ENCODE data around the gene ZNF488.

Gene ZNF488

DNA sequence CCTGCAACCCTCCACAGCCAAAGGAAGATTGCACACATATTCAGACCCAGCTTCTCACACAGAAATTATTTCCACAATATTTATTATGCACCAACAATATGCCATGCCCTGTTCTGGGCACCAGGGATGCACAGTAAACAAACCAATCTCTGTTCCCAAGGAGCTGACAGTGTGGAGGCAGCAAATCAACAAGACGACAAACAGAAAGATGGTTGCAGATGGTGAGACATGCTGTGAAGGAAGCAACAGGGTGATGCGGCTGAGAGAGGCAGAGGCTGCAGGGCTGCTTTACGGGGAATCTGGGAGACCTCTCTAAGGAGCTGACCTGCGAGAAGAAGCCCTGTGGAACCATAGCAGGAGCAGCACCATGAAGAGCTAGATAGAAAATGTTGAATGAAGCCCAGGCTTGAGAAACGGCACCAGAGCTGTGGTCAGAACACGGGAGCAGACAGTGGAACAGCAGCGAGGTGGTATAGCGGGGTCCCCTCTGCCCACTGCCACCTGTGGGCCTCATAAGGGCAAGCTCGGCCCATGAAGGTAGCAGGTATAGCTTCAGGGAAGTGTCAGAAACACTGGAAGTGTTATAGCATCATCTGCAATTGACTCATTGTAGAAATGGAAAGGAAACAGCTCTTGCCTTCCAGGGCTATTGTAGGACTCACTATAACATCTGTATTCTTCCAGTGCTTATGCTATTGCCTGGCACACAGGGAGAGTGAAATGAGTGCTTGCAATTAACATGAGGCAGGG, 18.5 kb downstream of the ZNF488 start:
- peak; percentile 3 for DNase-seq

DNA sequence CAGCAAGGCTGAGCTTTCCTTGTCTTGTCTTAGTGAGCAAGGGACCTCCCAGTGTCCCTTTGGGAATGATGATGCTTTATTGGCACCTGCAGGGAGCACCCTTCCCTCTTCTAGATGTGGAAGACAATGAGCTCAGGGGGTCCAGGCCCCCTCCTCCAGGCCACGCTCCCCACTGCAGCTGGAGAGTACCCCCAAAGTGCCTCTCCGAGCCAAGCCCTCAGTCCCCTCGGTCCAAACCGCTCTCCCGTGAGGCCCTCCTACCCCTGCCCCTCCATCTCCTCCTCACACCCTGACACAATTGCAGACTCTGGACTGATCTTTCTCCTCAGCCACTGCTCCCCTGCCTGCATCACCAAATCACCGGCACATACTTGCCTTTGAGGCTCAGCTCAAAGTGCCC, 19.2 kb downstream of the ZNF488 start:
- no peak for DNase-seq

DNA sequence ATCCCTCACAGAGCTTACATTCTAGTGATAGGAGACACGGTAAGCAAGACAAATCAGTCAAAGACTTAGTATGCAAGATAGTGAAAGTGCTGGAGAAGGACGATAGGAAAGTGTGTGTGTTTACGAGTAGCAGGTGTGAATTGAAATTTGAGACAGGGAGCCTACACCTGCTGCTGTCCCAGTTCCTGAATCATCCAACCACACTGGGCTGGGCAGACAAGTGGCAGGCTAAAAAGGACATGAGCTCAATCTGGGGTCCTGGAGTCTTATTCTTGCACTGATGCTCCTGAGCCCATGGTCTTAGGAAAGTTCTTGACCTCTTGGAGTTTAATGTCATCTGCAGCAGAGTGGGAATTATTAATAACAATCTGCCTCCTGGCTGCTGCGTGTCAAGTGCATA, 19.7 kb downstream of the ZNF488 start:
- peak; percentile 86 for DNase-seq

DNA sequence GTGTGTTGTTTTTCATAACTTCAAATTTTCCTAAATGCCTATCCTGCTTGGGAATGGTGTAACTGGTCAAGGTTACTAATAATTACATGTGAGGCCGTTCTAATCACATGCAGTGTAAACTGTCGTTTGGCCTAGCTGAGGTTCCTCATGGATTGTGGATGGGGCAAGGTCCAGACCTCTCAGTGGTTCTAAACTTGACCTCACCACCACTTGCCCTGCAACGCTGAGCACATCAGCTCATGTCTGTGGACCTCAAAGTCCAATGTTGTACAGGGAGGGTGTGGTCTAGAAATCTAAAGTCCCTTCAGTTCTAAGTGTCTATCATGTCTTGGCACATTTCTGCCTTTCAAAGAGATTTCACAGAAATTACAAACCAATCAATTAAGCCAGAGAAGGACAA, 20.3 kb downstream of the ZNF488 start:
- DNase-seq, result no peak

DNA sequence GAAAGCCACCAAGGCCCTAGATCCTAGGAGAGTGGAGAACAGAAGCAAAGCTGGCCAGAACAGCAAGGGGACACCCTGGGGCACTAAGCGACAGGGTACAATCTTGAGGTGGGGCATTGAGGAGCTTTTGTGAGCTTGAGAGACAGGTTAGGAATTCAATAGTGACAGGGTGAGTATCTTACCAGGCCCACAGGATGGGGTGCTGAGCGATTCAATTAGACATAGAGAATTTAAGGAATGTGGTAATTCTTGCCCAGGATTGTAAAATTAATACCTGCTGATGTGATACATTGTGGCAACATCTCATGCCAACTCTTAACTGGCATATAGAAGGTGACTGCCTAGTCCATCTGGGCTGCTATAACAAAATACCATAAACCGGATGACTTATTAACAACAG, 21.9 kb downstream of the ZNF488 start:
- no peak for DNase-seq

DNA sequence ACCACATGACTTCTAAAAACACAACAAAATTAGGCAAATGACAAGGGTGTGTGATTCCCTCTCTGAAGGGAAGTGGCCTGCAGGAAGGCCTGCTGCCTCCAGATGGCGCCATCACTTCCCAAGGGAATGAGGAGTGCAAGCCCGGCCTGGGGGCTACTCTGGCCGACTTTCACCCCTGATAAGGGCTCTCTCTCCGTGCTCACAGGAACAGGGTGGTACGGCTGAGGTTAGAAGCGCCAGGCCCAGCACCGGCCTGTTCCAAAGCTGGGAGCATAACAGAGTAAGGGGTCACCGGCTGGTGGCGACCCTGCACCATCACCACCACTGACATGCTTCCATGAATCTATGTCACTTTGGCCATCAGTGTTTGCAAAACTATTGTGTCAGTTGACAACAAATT, 22.8 kb downstream of the ZNF488 start:
- no peak for DNase-seq

DNA sequence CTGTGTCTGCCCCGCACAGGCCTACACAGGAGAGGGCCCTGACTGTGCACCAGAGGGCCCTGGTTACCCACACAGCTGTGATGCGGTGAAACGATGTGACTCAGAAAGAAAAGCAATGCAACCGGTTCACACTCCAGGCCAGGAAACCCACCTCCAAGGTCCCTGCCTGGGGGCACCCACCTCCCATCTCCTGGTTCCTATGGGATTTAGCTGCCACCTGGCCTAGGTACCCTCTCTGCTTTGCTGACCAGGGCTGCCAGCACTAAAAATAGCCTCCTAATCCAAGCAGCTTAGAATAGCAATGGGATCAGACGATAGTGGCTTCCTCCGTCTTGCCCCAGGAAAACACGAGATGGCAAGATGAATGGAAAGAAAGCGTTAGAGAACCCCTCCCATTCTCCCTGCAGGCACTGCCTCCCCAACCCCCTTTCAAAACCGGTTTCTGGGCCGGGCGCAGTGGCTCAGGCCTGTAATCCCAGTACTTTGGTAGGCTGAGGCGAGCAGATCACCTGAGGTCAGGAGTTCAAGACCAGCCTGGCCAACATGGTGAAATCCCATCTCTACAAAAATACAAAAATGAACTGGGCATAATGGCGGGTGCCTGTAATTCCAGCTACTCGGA, 23.6 kb downstream of the ZNF488 start:
- no peak for DNase-seq

DNA sequence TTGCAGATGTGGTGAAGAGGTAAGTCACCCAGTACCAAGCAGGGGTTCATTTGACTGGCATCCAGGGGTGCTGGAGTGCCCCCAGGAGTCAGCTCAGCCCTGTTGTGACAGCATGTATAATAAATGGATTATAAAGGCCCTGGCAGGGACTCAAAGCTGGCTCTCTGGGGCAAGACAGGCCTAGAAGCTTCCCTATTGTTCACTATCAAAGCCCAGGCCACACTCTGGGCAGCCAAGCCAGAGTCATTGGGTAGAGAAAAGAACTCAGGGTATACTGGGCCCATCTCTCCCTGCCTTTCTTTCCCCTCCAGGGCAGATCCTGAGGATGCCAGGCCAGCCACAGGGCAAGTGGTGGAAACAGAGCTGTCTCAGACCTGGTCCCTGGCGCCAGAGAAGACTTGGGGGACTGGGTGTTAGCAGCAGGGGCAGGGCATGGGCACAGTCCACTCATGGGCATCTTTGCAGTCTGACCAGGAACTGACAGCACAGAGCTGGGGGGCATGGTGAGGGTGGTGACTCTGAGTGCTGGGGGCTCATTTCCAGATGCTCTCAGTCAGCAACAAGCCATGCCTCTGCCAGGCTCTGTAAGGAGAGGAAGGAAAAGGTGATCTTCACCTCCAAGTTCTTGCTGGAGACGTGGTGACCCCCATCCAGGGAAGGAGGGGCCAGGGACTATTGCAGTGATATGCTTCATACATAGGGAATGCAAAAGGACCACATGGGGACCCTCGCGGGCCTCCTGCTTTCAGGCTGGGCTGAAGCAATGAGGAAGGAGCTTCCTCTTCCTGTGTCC, 24.3 kb downstream of the ZNF488 start:
- DNase-seq, result no peak

DNA sequence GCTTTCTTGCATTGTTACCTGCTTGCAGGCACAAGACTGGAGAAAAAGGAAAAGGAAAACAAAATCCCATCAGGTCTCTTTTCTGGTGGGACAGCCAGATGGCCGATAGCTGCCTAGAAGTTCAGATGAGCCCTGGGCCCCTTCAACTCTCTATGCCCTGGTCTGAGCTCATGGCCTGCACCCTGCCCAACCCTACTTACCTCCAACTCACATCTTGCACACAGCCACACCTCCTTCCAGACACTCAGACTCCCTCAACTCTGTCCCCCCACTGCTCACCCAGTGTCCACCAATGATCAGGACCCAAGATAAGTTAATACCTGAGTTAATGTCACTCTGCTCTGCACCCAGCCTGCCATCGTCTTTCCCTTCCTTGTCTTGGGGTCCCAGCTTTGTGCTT, 25.0 kb downstream of the ZNF488 start:
- no peak for DNase-seq

DNA sequence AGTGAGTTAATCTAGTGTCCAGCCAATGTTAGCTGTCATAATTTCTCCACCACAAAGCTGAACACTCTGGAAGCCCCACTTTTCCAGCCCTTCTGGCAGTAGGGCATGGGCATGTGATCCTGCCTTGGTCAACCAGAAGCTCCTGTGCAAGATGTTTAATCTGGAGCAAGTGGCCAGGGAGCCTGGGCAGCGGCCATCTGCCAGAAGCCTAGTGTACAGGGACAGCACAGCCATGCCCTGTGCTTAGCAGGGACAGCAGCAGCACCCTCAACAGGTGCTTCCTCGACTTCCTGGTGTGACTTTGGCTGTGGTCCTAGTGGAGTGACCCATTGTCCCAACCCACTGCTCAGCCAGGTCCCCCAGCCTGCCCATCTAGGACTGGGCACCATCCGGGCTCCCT, 25.6 kb downstream of the ZNF488 start:
- DNase-seq, result no peak

DNA sequence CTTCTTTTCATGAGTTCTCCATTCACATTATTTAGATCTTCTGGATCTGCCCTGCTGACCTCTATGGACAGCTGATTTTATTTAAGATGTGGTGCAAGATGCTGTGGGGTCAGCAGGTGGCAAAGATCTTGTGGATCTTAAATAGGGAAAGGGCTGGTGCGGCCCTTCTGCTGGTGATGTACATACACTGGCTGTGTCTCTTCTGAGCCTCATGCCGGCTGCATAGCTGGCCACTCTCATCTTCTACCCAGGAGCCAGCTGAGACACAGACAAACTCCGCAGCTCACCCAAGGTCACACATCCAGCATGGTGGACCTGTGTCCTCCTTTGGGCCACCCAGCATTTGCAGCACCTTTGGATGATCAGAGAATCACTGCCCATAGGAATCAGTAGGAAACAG, 26.2 kb downstream of the ZNF488 start:
- DNase-seq, result no peak

DNA sequence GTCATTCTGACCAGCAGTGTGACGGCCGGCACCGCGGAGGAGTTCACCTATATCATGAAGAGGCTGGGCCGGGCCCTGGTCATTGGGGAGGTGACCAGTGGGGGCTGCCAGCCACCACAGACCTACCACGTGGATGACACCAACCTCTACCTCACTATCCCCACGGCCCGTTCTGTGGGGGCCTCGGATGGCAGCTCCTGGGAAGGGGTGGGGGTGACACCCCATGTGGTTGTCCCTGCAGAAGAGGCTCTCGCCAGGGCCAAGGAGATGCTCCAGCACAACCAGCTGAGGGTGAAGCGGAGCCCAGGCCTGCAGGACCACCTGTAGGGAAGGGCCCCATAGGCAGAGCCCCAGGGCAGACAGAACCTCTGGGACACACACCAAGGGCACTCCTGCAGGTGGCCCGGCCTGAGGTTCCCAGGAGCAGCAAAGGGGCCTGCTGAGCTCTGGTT, 26.9 kb downstream of the ZNF488 start:
- no peak for DNase-seq

DNA sequence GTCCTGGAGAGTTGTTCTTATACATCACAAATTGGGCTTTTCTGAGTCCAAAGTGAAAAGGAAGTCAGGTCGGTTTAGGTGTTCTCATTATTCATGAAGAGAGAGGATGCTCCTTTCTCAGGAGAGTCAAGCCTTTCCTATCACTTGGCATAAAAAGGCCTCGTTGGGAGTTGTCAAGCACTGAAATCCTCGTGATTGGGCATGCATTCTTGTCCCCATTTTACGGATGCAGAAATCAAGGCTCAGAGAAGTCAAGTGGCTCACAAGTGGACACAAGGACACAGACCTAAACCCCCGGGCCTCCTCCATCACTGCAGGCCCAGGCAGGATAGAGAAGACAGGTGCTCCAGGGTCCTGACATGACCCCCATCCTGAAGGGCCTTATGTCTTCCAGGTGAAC, 27.4 kb downstream of the ZNF488 start:
- no peak for DNase-seq

DNA sequence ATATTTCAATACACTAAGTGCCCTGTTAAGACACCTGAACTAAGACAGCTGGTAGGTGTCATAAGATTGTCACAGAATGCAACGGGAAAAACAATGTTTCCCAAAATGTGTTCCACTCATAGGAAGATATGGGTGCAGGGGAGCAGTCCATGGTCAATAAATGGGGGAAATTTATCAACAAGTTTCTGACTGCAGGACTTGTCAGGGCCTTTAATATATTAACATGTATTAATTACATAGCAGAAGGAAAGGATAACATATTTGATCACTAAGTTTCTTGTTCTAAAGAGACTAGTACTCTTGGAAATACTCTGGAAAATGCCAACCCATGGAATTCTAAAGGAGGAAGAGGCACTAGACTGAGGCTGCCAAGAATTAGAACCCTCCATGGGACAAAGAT, 29.2 kb downstream of the ZNF488 start:
- DNase-seq, result no peak

DNA sequence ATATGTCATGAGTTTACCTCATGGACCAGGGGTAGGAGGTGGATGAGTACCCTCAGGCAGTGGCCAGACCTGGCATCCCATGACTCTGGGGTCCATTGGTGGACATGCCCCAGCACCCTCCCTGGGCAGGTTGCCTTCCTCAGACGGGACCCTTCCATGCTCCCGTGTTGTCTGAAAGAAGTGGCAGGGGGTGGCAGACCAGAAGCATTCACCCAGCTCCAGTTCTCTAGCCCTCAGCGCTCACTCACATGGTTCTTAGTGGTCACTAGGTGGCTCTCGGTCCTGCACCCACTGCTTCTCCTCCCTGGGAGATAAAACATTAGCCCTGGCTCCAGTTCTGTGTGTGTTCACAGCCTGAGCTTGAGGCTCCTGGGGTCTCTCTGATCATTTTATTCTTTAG, 29.9 kb downstream of the ZNF488 start:
- no peak for DNase-seq

DNA sequence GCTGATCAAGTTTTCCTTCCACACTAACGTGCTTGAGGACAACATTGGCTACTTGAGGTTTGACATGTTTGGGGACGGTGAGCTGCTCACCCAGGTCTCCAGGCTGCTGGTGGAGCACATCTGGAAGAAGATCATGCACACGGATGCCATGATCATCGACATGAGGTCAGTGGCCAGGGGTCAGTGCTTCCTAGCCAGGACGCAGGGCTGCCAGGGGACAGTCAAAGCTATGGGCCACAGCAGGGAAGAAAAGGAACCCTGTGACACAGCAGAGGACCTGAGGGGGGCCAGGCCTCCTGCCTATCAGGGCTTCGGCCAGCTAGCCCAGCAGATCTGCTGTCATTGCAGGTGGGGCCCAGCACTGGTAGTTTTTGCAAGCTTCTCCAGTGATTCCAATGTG, 30.7 kb downstream of the ZNF488 start:
- no peak for DNase-seq

DNA sequence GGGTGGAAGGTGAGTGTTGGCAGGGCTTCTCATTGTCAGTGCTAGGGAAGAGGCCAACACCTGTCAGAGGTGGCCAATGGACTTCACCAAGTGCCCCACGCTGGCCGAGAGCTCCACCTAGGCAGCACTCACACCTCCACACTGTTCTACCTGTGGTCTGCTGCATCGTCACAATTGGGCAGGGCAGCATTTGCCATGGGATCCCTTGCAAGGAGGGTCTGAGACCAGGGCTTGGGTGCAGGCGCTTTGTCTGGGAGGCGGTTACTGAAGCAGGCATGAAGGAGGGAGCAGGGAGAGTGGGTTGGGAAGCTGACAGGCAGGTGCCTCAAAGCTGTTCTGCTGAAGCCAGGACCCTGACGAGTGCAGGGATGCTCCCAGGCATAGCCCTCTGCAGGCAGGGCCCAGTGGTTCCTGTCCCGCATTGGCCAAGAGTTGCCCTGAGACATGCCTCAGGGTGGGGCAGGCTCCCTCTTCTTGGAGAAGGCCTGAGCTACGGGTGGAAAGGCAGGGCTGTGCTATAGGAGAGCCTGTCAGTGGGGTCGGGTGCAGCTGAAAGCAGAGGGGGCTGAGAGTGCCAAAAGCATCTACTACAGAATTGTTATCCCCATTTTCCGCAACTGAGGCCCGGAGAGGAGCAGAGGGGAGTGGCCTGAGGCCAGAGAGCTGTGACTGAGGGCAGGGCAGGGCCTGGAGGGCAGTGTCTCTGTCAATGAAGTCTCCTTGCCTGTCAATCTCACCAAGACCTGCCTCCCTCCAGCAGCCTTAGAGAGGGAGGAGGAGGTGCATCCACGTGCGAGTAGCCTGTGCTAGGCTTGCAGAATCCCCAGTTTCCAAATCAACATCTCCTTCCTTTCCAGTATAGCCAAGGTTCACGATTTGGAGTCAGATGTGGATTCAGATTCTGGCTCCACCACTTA, 31.9 kb downstream of the ZNF488 start:
- DNase-seq, result no peak

DNA sequence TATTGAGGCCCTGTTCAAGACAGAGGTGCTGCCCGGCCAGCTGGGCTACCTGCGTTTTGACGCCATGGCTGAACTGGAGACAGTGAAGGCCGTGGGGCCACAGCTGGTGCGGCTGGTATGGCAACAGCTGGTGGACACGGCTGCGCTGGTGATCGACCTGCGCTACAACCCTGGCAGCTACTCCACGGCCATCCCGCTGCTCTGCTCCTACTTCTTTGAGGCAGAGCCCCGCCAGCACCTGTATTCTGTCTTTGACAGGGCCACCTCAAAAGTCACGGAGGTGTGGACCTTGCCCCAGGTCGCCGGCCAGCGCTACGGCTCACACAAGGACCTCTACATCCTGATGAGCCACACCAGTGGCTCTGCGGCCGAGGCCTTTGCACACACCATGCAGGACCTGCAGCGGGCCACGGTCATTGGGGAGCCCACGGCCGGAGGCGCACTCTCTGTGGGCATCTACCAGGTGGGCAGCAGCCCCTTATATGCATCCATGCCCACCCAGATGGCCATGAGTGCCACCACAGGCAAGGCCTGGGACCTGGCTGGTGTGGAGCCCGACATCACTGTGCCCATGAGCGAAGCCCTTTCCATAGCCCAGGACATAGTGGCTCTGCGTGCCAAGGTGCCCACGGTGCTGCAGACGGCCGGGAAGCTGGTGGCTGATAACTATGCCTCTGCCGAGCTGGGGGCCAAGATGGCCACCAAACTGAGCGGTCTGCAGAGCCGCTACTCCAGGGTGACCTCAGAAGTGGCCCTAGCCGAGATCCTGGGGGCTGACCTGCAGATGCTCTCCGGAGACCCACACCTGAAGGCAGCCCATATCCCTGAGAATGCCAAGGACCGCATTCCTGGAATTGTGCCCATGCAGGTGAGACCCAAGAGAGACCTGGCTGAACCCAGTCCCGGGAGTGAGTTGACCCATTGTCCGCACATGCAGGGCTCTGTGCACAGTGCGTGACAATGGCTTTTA, 33.1 kb downstream of the ZNF488 start:
- no peak for DNase-seq

DNA sequence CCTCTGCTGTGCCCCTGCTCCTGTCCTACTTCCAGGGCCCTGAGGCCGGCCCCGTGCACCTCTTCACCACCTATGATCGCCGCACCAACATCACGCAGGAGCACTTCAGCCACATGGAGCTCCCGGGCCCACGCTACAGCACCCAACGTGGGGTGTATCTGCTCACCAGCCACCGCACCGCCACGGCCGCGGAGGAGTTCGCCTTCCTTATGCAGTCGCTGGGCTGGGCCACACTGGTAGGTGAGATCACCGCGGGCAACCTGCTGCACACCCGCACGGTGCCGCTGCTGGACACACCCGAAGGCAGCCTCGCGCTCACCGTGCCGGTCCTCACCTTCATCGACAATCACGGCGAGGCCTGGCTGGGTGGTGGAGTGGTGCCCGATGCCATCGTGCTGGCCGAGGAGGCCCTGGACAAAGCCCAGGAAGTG, 34.1 kb downstream of the ZNF488 start:
- DNase-seq, result no peak

DNA sequence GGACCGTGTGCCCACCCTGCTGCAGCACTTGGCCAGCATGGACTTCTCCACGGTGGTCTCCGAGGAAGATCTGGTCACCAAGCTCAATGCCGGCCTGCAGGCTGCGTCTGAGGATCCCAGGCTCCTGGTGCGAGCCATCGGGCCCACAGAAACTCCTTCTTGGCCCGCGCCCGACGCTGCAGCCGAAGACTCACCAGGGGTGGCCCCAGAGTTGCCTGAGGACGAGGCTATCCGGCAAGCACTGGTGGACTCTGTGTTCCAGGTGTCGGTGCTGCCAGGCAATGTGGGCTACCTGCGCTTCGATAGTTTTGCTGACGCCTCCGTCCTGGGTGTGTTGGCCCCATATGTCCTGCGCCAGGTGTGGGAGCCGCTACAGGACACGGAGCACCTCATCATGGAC, 34.6 kb downstream of the ZNF488 start:
- no peak for DNase-seq

DNA sequence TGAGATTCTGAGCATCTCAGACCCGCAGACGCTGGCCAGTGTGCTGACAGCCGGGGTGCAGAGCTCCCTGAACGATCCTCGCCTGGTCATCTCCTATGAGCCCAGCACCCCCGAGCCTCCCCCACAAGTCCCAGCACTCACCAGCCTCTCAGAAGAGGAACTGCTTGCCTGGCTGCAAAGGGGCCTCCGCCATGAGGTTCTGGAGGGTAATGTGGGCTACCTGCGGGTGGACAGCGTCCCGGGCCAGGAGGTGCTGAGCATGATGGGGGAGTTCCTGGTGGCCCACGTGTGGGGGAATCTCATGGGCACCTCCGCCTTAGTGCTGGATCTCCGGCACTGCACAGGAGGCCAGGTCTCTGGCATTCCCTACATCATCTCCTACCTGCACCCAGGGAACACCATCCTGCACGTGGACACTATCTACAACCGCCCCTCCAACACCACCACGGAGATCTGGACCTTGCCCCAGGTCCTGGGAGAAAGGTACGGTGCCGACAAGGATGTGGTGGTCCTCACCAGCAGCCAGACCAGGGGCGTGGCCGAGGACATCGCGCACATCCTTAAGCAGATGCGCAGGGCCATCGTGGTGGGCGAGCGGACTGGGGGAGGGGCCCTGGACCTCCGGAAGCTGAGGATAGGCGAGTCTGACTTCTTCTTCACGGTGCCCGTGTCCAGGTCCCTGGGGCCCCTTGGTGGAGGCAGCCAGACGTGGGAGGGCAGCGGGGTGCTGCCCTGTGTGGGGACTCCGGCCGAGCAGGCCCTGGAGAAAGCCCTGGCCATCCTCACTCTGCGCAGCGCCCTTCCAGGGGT, 35.2 kb downstream of the ZNF488 start:
- DNase-seq, result no peak
